Esophagus squamous epithelium (tissue), 5 donors: Measurements from ENCODE around the gene FGF18. TPM values are rescaled to one million over a fixed set of nuclear protein-coding genes. Genes with fewer than 3 reads are reported as not detected.
A peak's percentile ranks its signal among the peaks of the same experiment; 100 is the strongest.
"Not testable (repeated sequence)": the region's sequence is repeated elsewhere in the genome, so short reads cannot be mapped to it uniquely, and the experiment has no call there.

Experiments
- DNase-seq: peaks from one replicate; lab custom pipeline; 2025; lab: John Stamatoyannopoulos, UW
- H3K27ac ChIP-seq, 4 donors: fragments of 200-600 bp; sonication (generic); one replicate each; pipeline ENCODE4 v1.5.1; 2016 to 2019; ENCODE audit warnings: mild to moderate bottlenecking in 1 of 4
- H3K27me3 ChIP-seq, 4 donors: fragments of 200-600 bp; sonication (generic); 1 replicate in 3 of 4; 2 replicates in 1 of 4; pipeline versions ENCODE4 v1.5.1 to v1.6.0; 2017 to 2021; ENCODE audit warnings: antibody characterized with exemption in 1 of 4
- H3K36me3 ChIP-seq, 3 donors: fragments of 200-600 bp; sonication (generic); one replicate each; pipeline ENCODE4 v1.5.1; 2016 to 2019
- H3K4me1 ChIP-seq, 3 donors: fragments of 200-600 bp; sonication (generic); one replicate each; pipeline ENCODE4 v1.5.1; 2017 to 2019
- H3K4me3 ChIP-seq, 4 donors: fragments of 200-600 bp; sonication (generic); 1 replicate in 3 of 4; 2 replicates in 1 of 4; pipeline ENCODE4 v1.5.1; 2016 to 2019; ENCODE audit warnings: mild to moderate bottlenecking in 2 of 4, moderate library complexity in 1 of 4
- H3K9me3 ChIP-seq, 3 donors: fragments of 200-600 bp; sonication (generic); one replicate each; pipeline ENCODE4 v1.5.1; 2016 to 2019
- CTCF ChIP-seq, 6 experiments: fragments of 450-650 bp in 4 of 6; fragments of 200-600 bp in 2 of 6; sonication (generic) in 2 of 6; IDR thresholded peaks; one replicate each; pipeline ENCODE4 v1.5.1; 2016 to 2019; ENCODE audit warnings: antibody characterized with exemption in 6 of 6, mild to moderate bottlenecking in 4 of 6, moderate library complexity in 4 of 6
- POLR2A ChIP-seq, 4 donors: fragments of 450-650 bp; IDR thresholded peaks; one replicate each; pipeline ENCODE4 v1.6.1; 2017; ENCODE audit warnings: antibody characterized with exemption in 4 of 4, mild to moderate bottlenecking in 4 of 4, moderate library complexity in 3 of 4
- WGBS, 2 donors: methylation state at CpG; one replicate each; pipeline ENCODE4 v1.1.5; 2018; 5-methylcytosine and 5-hydroxymethylcytosine counted together
- intact Hi-C: fragments of 100-400 bp; cut with DNase I; formaldehyde crosslinking; loops from one replicate; pipeline ENCODE4 v1.15.0; 2022
- total RNA-seq, 4 donors: library from RNA; depleted of rRNA; stranded (reverse); fragments of >200 nt; gene quantifications; one replicate each; pipeline ENCODE4 v1.1.0, GENCODE V29; 2016
- donor health status: DM: yes; HTN: yes; CAD: no.

FGF18 gene
- total RNA-seq, 4 donors from 2014 or later: 0.15 to 0.29 (median 0.19) TPM; not detected in 1

- intact Hi-C loops: no loop called here
- no peak for TF ChIP-seq CTCF (IDR thresholded peaks at IDR 0.05)
- TF ChIP-seq POLR2A (IDR thresholded peaks at IDR 0.05): no peak
- WGBS, 2 donors: 82 to 89% methylated on average over 3 of the region's 3 CpGs
- Histone ChIP-seq H3K4me3 (no peak overlapping the region), H3K36me3 (peaks cover 0 to 63% (median 25%) of the 10 kb centered on the region in 3 donors), H3K9me3 (no peaks in the 10 kb centered on the region), H3K27me3 (no peaks in the 10 kb centered on the region), H3K4me1 (peaks cover 0 to 17% (median 0%) of the 10 kb centered on the region in 3 donors), H3K27ac (no peak overlapping the region)
- no peak for DNase-seq
Measured at GRCh38 chr5:171413153-171413910, 6.1 kb upstream of the FGF18 start.

DNA sequence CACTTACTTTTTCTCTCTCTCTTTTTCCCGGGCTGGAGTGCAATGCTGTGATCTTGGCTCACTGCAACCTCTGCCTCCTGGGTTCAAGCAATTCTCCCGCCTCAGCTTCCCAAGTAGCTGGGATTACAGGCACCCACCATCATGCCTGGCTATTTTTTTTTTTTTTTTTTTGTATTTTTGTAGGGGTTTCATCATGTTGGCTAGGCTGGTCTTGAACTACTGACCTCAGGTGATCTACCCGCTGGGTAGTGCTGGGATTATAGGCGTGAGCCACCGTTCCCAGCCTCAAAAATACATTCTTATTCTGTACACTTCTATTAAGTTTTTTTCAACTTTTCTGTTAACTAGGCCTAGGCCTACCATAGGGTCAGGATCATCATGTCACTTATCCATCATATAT lies 5.5 kb upstream of the FGF18 start:
- Histone ChIP-seq H3K36me3 (peaks cover 0 to 56% (median 24%) of the 10 kb centered on the region in 3 donors), H3K4me1 (peaks cover 3 to 18% (median 7%) of the 10 kb centered on the region in 3 donors)
- H3K9me3 ChIP-seq, H3K27me3 ChIP-seq, H3K27ac ChIP-seq, DNase-seq, H3K4me3 ChIP-seq, intact Hi-C loops: not testable (repeated sequence)
- 82 to 86% methylated on average over 5 of the region's 5 CpGs for WGBS, 2 donors

- H3K4me1 ChIP-seq: peaks cover 12 to 20% (median 15%) of the 10 kb centered on the region in 3 donors
- H3K27me3 ChIP-seq: peaks cover 0 to 15% (median 0%) of the 10 kb centered on the region in 4 donors
- H3K27ac ChIP-seq: no peak overlapping the region
- H3K36me3 ChIP-seq: peaks cover 0 to 44% (median 13%) of the 10 kb centered on the region in 3 donors
- TF ChIP-seq POLR2A (IDR thresholded peaks at IDR 0.05): no peak
- TF ChIP-seq CTCF (IDR thresholded peaks at IDR 0.05): no peak
- DNase-seq: no peak
- WGBS, 2 donors: 59 to 83% methylated on average over 9 of the region's 9 CpGs
- H3K9me3 ChIP-seq: no peaks in the 10 kb centered on the region
- intact Hi-C loops: no loop called here
- no peak overlapping the region for H3K4me3 ChIP-seq
Measured at GRCh38 chr5:171415115-171415730, 4.2 kb upstream of the FGF18 start.

GRCh38 chr5:171416160-171417049 lies 3.0 kb upstream of the FGF18 start:
- 79 to 85% methylated on average over 11 of the region's 11 CpGs for WGBS, 2 donors
- no peak overlapping the region for H3K27ac ChIP-seq
- no peak overlapping the region for H3K4me3 ChIP-seq
- peaks cover 0 to 27% (median 0%) of the 10 kb centered on the region in 4 donors for H3K27me3 ChIP-seq
- DNase-seq: no peak
- H3K4me1 ChIP-seq: peaks cover 21 to 32% (median 23%) of the 10 kb centered on the region in 3 donors
- TF ChIP-seq POLR2A (IDR thresholded peaks at IDR 0.05) (no peak), CTCF (IDR thresholded peaks at IDR 0.05) (no peak)
- peaks cover 0 to 32% (median 8%) of the 10 kb centered on the region in 3 donors for H3K36me3 ChIP-seq
- H3K9me3 ChIP-seq: no peaks in the 10 kb centered on the region
- intact Hi-C loops: no loop called here

- peak; percentile 16 for DNase-seq
- peak overlapping the region; percentile 19 to 64 (median 37) for H3K4me3 ChIP-seq
- peaks cover 0 to 11% (median 0%) of the 10 kb centered on the region in 3 donors for H3K36me3 ChIP-seq
- no peak overlapping the region for H3K27ac ChIP-seq
- H3K27me3 ChIP-seq: peaks cover 0 to 36% (median 0%) of the 10 kb centered on the region in 4 donors
- intact Hi-C loops: no loop called here
- H3K9me3 ChIP-seq: no peaks in the 10 kb centered on the region
- WGBS, 2 donors: 53 to 68% methylated on average over 3 to 4 of the region's 26 CpGs
- peaks cover 21 to 33% (median 23%) of the 10 kb centered on the region in 3 donors for H3K4me1 ChIP-seq
- no peak for TF ChIP-seq POLR2A (IDR thresholded peaks at IDR 0.05)
- TF ChIP-seq CTCF (IDR thresholded peaks at IDR 0.05): peak; percentile 59 to 88 (median 84)
Measured at GRCh38 chr5:171418316-171418981, 998 bp upstream of the FGF18 start.
